ENCODE results near the gene PCDH19. TPM values are rescaled to one million over a fixed set of nuclear protein-coding genes. Genes with fewer than 3 reads are reported as not detected.

Gene PCDH19
- total RNA-seq, 2 donors from 2014 or later = 0.41 to 3.0 TPM

DNA sequence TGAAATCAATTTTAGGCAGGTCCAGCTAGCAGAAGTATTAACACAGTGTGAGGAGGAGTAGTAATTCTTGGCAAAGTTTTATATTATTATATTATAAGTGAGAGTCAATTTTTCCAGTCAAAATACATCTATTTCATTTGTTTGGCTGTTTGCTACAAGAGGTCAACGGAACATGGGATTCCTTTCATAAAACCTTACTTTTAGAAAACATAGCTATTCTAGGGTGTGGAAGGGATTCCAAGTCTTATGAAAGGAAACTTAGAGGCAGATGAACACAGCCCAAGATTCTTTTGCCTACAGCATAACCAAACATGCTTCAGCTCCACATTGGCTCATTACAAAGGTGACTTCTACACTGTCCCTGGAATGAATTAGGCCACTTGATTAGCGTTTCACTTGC, 29.9 kb upstream of the PCDH19 start:
- H3K36me3 ChIP-seq = no peaks in the 10 kb centered on the region
- H3K27ac ChIP-seq = no peak overlapping the region
- H3K27me3 ChIP-seq (replicated peaks; ENCODE audit: insufficient read depth) = no peaks in the 10 kb centered on the region
- DNase-seq (ENCODE audit: low spot score) (no peak), ATAC-seq (ENCODE audit: insufficient number of reproducible peaks, low FRiP score, low read depth) (no peak)
- TF ChIP-seq, protein P1, sequence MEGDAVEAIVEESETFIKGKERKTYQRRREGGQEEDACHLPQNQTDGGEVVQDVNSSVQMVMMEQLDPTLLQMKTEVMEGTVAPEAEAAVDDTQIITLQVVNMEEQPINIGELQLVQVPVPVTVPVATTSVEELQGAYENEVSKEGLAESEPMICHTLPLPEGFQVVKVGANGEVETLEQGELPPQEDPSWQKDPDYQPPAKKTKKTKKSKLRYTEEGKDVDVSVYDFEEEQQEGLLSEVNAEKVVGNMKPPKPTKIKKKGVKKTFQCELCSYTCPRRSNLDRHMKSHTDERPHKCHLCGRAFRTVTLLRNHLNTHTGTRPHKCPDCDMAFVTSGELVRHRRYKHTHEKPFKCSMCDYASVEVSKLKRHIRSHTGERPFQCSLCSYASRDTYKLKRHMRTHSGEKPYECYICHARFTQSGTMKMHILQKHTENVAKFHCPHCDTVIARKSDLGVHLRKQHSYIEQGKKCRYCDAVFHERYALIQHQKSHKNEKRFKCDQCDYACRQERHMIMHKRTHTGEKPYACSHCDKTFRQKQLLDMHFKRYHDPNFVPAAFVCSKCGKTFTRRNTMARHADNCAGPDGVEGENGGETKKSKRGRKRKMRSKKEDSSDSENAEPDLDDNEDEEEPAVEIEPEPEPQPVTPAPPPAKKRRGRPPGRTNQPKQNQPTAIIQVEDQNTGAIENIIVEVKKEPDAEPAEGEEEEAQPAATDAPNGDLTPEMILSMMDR (IDR thresholded peaks at IDR 0.05) = no peak
- H3K9me3 ChIP-seq = no peaks in the 10 kb centered on the region
- H3K4me3 ChIP-seq = no peak overlapping the region
- no peaks in the 10 kb centered on the region for H3K4me1 ChIP-seq (ENCODE audit: control insufficient read depth in 1 of 2, low read depth in 2 of 2)

DNA sequence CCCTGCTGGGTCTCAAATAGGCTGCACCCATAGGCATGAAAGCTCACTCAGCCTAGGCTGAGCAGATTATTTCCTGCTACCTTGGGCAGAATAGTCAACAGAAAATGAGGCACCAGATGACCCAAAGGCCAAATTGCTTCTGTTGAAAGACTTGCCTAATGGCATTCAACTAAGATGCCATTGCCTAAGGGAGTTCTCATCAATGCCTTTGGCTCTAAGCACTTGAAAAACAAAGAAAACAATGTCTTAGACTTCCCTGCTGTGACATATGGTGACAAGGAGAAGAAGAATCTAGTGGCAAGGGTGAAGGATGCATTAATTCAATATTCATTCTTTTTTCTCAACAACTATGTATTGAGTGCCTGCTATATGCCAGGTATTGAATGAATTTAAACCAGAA, 25.7 kb upstream of the PCDH19 start:
- no peaks in the 10 kb centered on the region for H3K9me3 ChIP-seq
- TF ChIP-seq, protein P1 (IDR thresholded peaks at IDR 0.05) = no peak

DNA sequence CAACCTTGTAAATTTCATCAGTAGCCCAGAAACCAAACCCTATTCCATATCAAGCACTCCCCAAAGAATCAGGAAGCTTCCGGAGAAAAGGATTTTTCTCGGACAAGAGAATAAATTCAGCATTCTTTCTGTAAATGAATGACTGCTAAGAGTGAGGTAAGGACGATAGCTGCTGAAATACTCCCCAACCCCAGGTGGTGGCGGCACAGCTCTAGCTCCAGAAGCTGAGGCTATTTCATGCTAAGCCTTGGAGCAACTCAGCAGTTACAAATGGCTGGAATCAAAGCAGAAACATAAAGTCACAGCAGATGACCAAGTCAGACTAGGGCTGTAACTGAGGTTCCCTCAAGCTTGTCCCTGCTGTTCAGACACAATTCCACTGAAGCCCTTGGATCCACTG, 13.9 kb upstream of the PCDH19 start:
- H3K4me1 ChIP-seq (ENCODE audit: control insufficient read depth in 1 of 2, low read depth in 2 of 2) = no peaks in the 10 kb centered on the region
- no peak overlapping the region for H3K27ac ChIP-seq
- H3K36me3 ChIP-seq = no peaks in the 10 kb centered on the region
- TF ChIP-seq, protein P1 (IDR thresholded peaks at IDR 0.05) = no peak
- DNase-seq (ENCODE audit: low spot score) (no peak), ATAC-seq (ENCODE audit: insufficient number of reproducible peaks, low FRiP score, low read depth) (no peak)
- no peak overlapping the region for H3K4me3 ChIP-seq
- no peaks in the 10 kb centered on the region for H3K9me3 ChIP-seq
- H3K27me3 ChIP-seq (replicated peaks; ENCODE audit: insufficient read depth) = no peaks in the 10 kb centered on the region

More for the DNA sequence above, 25.7 kb upstream of the PCDH19 start:
- Histone ChIP-seq H3K36me3 (no peaks in the 10 kb centered on the region), H3K27ac (no peak overlapping the region), H3K4me3 (no peak overlapping the region), H3K27me3 (replicated peaks; ENCODE audit: insufficient read depth) (no peaks in the 10 kb centered on the region), H3K4me1 (ENCODE audit: control insufficient read depth in 1 of 2, low read depth in 2 of 2) (no peaks in the 10 kb centered on the region)
- no peak for ATAC-seq (ENCODE audit: insufficient number of reproducible peaks, low FRiP score, low read depth)
- no peak for DNase-seq (ENCODE audit: low spot score)

DNA sequence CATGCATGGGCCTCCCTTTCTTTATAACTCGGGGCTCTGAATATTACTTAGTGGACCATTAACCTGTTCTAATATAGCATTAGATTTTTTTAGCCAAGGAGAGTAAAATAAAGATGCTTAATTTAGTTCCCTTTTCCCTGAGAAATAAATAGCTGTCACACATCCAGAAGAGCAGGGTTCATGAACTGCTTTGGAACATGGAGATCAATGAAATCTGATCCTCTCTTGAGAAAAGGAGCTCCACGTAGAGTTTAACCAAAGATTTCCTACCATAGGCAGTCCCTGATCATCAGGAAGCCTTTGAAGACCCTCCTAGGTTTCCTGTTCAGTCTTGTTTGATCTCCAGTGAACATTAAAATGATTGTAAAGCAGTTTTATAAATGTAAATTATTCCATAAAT, 8.5 kb upstream of the PCDH19 start:
- TF ChIP-seq, protein P1 (IDR thresholded peaks at IDR 0.05) = no peak
- Histone ChIP-seq H3K4me1 (ENCODE audit: control insufficient read depth in 1 of 2, low read depth in 2 of 2) (no peaks in the 10 kb centered on the region), H3K36me3 (no peaks in the 10 kb centered on the region), H3K4me3 (no peak overlapping the region), H3K9me3 (no peaks in the 10 kb centered on the region), H3K27me3 (replicated peaks; ENCODE audit: insufficient read depth) (no peaks in the 10 kb centered on the region), H3K27ac (no peak overlapping the region)
- DNase-seq (ENCODE audit: low spot score) = no peak
- ATAC-seq (ENCODE audit: insufficient number of reproducible peaks, low FRiP score, low read depth) = no peak

DNA sequence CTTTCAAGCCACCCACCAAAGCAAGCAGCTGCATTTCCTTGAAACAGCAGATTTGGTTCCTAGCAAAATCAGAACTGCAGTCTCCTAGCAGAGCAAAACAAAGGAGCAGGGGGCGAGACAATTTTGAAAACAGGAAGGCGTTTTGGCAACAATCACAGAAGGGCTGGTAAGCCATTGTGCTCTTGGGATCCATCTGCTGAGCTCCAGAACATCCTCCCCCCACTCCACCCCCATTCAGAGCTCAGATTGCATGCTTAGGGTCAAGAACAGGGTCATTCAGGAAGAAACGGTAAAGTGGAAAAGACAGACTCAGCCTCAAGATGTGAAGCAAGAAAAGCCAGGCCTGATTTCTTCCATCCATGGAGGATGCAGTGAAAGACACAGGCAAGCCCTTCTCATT, 7.6 kb upstream of the PCDH19 start:
- no peak overlapping the region for H3K27ac ChIP-seq
- DNase-seq (ENCODE audit: low spot score) (no peak), ATAC-seq (ENCODE audit: insufficient number of reproducible peaks, low FRiP score, low read depth) (no peak)
- TF ChIP-seq, protein P1 (IDR thresholded peaks at IDR 0.05) = no peak
- H3K27me3 ChIP-seq (replicated peaks; ENCODE audit: insufficient read depth) = no peaks in the 10 kb centered on the region
- H3K4me1 ChIP-seq (ENCODE audit: control insufficient read depth in 1 of 2, low read depth in 2 of 2) = no peaks in the 10 kb centered on the region
- H3K9me3 ChIP-seq = no peaks in the 10 kb centered on the region
- no peaks in the 10 kb centered on the region for H3K36me3 ChIP-seq
- H3K4me3 ChIP-seq = no peak overlapping the region
